GM12878 (cell line): ENCODE results near the gene DNAJB2. TPM values are rescaled to one million over a fixed set of nuclear protein-coding genes. Genes with fewer than 3 reads are reported as not detected.

Experiments used
- ATAC-seq: fragments of 200-7000 bp; cut with Tn5 transposase; 3 replicates; pipeline ENCODE4 v1.9.1; 2020; ENCODE audit warnings: mild to moderate bottlenecking, moderate library complexity
- BruUV-seq: library from RNA; stranded (reverse); fragments of 400-500 nt; replicated peaks from 2 replicates; lab custom pipeline; 2021; lab: Mats Ljungman, UMichigan
- CTCF ChIA-PET: fragments of 300-600 bp; sonication (Branson Sonifier 250); formaldehyde crosslinking; extraction: SDS; loops from one replicate; lab custom pipeline; 2021; ENCODE audit warnings: inconsistent platforms; lab: Yijun Ruan, JAX
- POLR2A ChIA-PET: fragments of 350-600 bp; formaldehyde crosslinking; extraction: SDS; loops from one replicate; lab custom pipeline; 2021; ENCODE audit warnings: inconsistent platforms; lab: Charles Lee
- RAD21 ChIA-PET: fragments of 300-600 bp; sonication (Branson Sonifier 250); formaldehyde crosslinking; loops from one replicate; lab custom pipeline; 2023; ENCODE audit warnings: antibody characterized with exemption; ENCODE audit not compliant: unreplicated experiment; lab: Charles Lee
- SMC1A ChIA-PET: fragments of 300-600 bp; sonication (Branson Sonifier 250); formaldehyde crosslinking; loops from one replicate; lab custom pipeline; 2023; ENCODE audit not compliant: unreplicated experiment, uncharacterized antibody; lab: Charles Lee
- DNase-seq: peaks from one replicate; pipeline ENCODE4 v3.0.0-alpha.2; 2011; ENCODE audit warnings: low read depth, low spot score
- FAIRE-seq: peaks from 3 replicates; lab custom pipeline; 2011; peaks lifted over from hg19 to GRCh38; lab: Jason Lieb, UNC
- H2AFZ ChIP-seq: 2 replicates; pipeline ENCODE4 v1.6.0; 2011; ENCODE audit warnings: low read depth, low read length, control low read depth; ENCODE audit not compliant: control insufficient read depth
- H3K27ac ChIP-seq: 2 replicates; pipeline ENCODE4 v1.5.1; 2011; ENCODE audit warnings: control low read depth; ENCODE audit not compliant: control insufficient read depth, insufficient read depth
- H3K27me3 ChIP-seq, 2 experiments: replicated peaks in 1 of 2; 2 replicates each; pipeline versions ENCODE4 v1.6.0 to v1.6.1; 2011; ENCODE audit warnings: low read length in 1 of 2; ENCODE audit not compliant: control insufficient read depth in 2 of 2, insufficient read depth in 2 of 2
- H3K36me3 ChIP-seq, 2 experiments: 2 replicates each; pipeline ENCODE4 v1.5.1; 2011; ENCODE audit warnings: low read length in 1 of 2; ENCODE audit not compliant: control insufficient read depth in 2 of 2, insufficient read depth in 2 of 2
- H3K4me1 ChIP-seq: 2 replicates; pipeline ENCODE4 v1.6.1; 2011; ENCODE audit warnings: mild to moderate bottlenecking, low read length, moderate library complexity, mixed read lengths; ENCODE audit not compliant: control insufficient read depth, insufficient read depth
- H3K4me2 ChIP-seq: 2 replicates; pipeline ENCODE4 v1.6.0; 2011; ENCODE audit warnings: control low read depth; ENCODE audit not compliant: control insufficient read depth, insufficient read depth
- H3K4me3 ChIP-seq: fragments of 200-600 bp; sonication (generic); 2 replicates; pipeline ENCODE4 v1.5.1; 2016
- H3K79me2 ChIP-seq: 2 replicates; pipeline ENCODE4 v1.6.0; 2011; ENCODE audit warnings: low read length; ENCODE audit not compliant: control insufficient read depth, insufficient read depth
- H3K9ac ChIP-seq: 2 replicates; pipeline ENCODE4 v1.8.0; 2011; ENCODE audit warnings: low read length, control low read depth, mixed read lengths; ENCODE audit not compliant: control insufficient read depth, insufficient read depth
- H3K9me3 ChIP-seq: replicated peaks from 3 replicates; pipeline ENCODE4 v1.5.1; 2011; ENCODE audit warnings: mild to moderate bottlenecking, low read length; ENCODE audit not compliant: control insufficient read depth, insufficient read depth
- H4K20me1 ChIP-seq: 2 replicates; pipeline ENCODE4 v1.6.0; 2011; ENCODE audit not compliant: control insufficient read depth, insufficient read depth
- BCL11A ChIP-seq: IDR thresholded peaks from 2 replicates; pipeline ENCODE4 v1.6.1; 2011; ENCODE audit warnings: low read depth, low read length
- CHD2 ChIP-seq: IDR thresholded peaks from 2 replicates; pipeline ENCODE4 v1.6.1; 2011; ENCODE audit warnings: low read depth, low read length, improper control_type of control experiment, borderline replicate concordance
- CREB1 ChIP-seq: IDR thresholded peaks from 2 replicates; pipeline ENCODE4 v1.6.1; 2012; ENCODE audit warnings: low read depth, mild to moderate bottlenecking, inconsistent platforms
- E2F8 ChIP-seq: fragments of 450-650 bp; IDR thresholded peaks from 2 replicates; pipeline ENCODE4 v1.6.1; 2018; ENCODE audit warnings: mild to moderate bottlenecking, low read depth, moderate library complexity; ENCODE audit not compliant: partially characterized antibody
- ELK1 ChIP-seq: IDR thresholded peaks from 2 replicates; pipeline ENCODE4 v1.6.1; 2012; ENCODE audit warnings: low read depth, low read length, improper control_type of control experiment
- FOXM1 ChIP-seq: IDR thresholded peaks from 2 replicates; pipeline ENCODE4 v1.6.1; 2012; ENCODE audit warnings: low read depth, mild to moderate bottlenecking, inconsistent platforms, low read length, moderate library complexity
- NBN ChIP-seq: fragments of 450-650 bp; IDR thresholded peaks from 2 replicates; pipeline ENCODE4 v1.6.1; 2016
- NFYB ChIP-seq: IDR thresholded peaks from 2 replicates; pipeline ENCODE4 v1.6.1; 2011; ENCODE audit warnings: low read depth, mild to moderate bottlenecking, low read length, improper control_type of control experiment, moderate library complexity; ENCODE audit not compliant: insufficient read depth
- RB1 ChIP-seq: fragments of 450-650 bp; formaldehyde crosslinking; IDR thresholded peaks from 2 replicates; pipeline ENCODE4 v1.6.1; 2017; ENCODE audit warnings: mild to moderate bottlenecking, borderline replicate concordance
- RCOR1 ChIP-seq: conservative IDR thresholded peaks from 2 replicates; pipeline ENCODE4 v1.6.1; 2012; ENCODE audit warnings: low read depth, low read length, improper control_type of control experiment
- SKIL ChIP-seq: fragments of 450-650 bp; IDR thresholded peaks from 2 replicates; pipeline ENCODE4 v1.6.1; 2017; ENCODE audit warnings: mild to moderate bottlenecking, low read depth, inconsistent platforms; ENCODE audit not compliant: poor library complexity, severe bottlenecking
- TCF7 ChIP-seq: IDR thresholded peaks from 2 replicates; pipeline ENCODE4 v1.6.1; 2014; ENCODE audit warnings: antibody characterized with exemption, borderline replicate concordance
- USF2 ChIP-seq: IDR thresholded peaks from 2 replicates; pipeline ENCODE4 v1.6.1; 2011; ENCODE audit warnings: low read depth, low read length, improper control_type of control experiment, borderline replicate concordance
- ZNF207 ChIP-seq: fragments of 450-650 bp; IDR thresholded peaks from 2 replicates; pipeline ENCODE4 v1.6.1; 2014; ENCODE audit warnings: antibody characterized with exemption, mild to moderate bottlenecking, borderline replicate concordance
- ZNF384 ChIP-seq: IDR thresholded peaks from 2 replicates; pipeline ENCODE4 v1.6.1; 2012; ENCODE audit warnings: low read depth, mild to moderate bottlenecking, low read length, improper control_type of control experiment, borderline replicate concordance
- ZZZ3 ChIP-seq: IDR thresholded peaks from 2 replicates; pipeline ENCODE4 v1.6.1; 2011; ENCODE audit warnings: low read depth; ENCODE audit not compliant: control insufficient read depth, insufficient read length
- WGBS: methylation state at CpG from one replicate; pipeline ENCODE4 v1.1.6; 2016; ENCODE audit warnings: low lambda C conversion rate; ENCODE audit not compliant: insufficient replicate concordance, insufficient coverage; ENCODE audit errors: missing lambda C conversion rate; 5-methylcytosine and 5-hydroxymethylcytosine counted together
- in situ Hi-C: fragments of 300-500 bp; cut with MboI; formaldehyde crosslinking; loops from 9 replicates; pipeline ENCODE4 v1.14.3; 2018; ENCODE audit warnings: mixed read lengths
- intact Hi-C: fragments of 100-400 bp; cut with micrococcal nuclease; formaldehyde crosslinking; loops from one replicate; pipeline ENCODE4 v1.14.2; 2022; ENCODE audit not compliant: unreplicated experiment
- polyA plus RNA-seq, 11 experiments: library from polyadenylated mRNA; depleted of rRNA in 4 of 11; unstranded in 6 of 11; stranded (reverse) in 5 of 11; fragments of >200 nt; fragmentation: Nextera tagmentation in 4 of 11; fragmentation: Illumina TruSeq in 1 of 11; extraction: Ambion mirVana in 4 of 11; extraction: Trizol in 1 of 11; gene quantifications; 1 replicate in 1 of 11; 2 replicates in 10 of 11; pipeline versions ENCODE4 v1.2.1 to v1.2.3, GENCODE V29; 2011 to 2016; ENCODE audit warnings: inconsistent platforms in 2 of 11, missing spikeins in 2 of 11, low read depth in 1 of 11
- total RNA-seq, 4 experiments: library from RNA; depleted of rRNA in 3 of 4; stranded (reverse); fragments of >200 nt in 3 of 4; fragmentation: Illumina TruSeq in 1 of 4; extraction: Trizol in 1 of 4; gene quantifications; 2 replicates each; pipeline versions ENCODE4 v1.2.1 to v1.2.3, GENCODE V29; 2013 to 2021

DNAJB2 gene
- total and polyA plus RNA-seq, 10 of the 15 experiments (the other 5 are each of a cell fraction or from before 2014, with no cell fraction given), result 0.26 to 36.5 (median 12.5) TPM

- TF ChIP-seq BCL11A (no peak), TCF7 (no peak)
Measured at GRCh38 chr2:219272356-219272755, 6.8 kb upstream of the DNAJB2 start (continued).

GRCh38 chr2:219272995-219273394 is 6.2 kb upstream of the DNAJB2 start:
- Histone ChIP-seq H3K79me2 (no peaks in the 10 kb centered on the region), H3K4me2 (no peak overlapping the region), H3K4me1 (peaks cover 6% of the 10 kb centered on the region), H3K9ac (no peak overlapping the region), H3K9me3 (no peaks in the 10 kb centered on the region), H3K4me3 (no peak overlapping the region), H3K27me3 (no peaks in the 10 kb centered on the region), H2AFZ (no peak overlapping the region), H3K36me3 (no peaks in the 10 kb centered on the region), H4K20me1 (no peaks in the 10 kb centered on the region), H3K27ac (no peak overlapping the region)
- intact Hi-C loops (no loop called here), in situ Hi-C loops (no loop called here)
- ATAC-seq, result no peak
- SMC1A ChIA-PET, result interaction anchor here (8.3 kb wide), 1 partner anchor 21 kb away, joined by 98 read pairs; the partner anchor contains the start of genes TUBA4A and TUBA4B
- POLR2A ChIA-PET, result interaction anchor here (0.6 to 2.1 kb wide), 2 partner anchors 18 to 19 kb away, joined by 7 to 9 read pairs; partner anchors contain the start of gene TUBA4A
- RAD21 ChIA-PET, result no interaction called here
- no TSS peak for BruUV-seq
- 46% methylated on average over 2 of the region's 2 CpGs for WGBS
- no peak for TF ChIP-seq ELK1
- TF ChIP-seq ZNF207, result no peak
- no peak for TF ChIP-seq USF2
- TF ChIP-seq NBN, result no peak
- TF ChIP-seq RB1, result no peak
- TF ChIP-seq SKIL, result no peak
- no peak for TF ChIP-seq CHD2
- TF ChIP-seq ZNF384, result no peak
- no peak for TF ChIP-seq NFYB
- TF ChIP-seq FOXM1, result no peak
- TF ChIP-seq CREB1, result no peak
- no peak for TF ChIP-seq E2F8
- TF ChIP-seq RCOR1, result no peak
- no peak for TF ChIP-seq TCF7
- no peak for TF ChIP-seq ZZZ3
- no peak for FAIRE-seq
- DNase-seq, result no peak
- CTCF ChIA-PET, result interaction anchor here (1.0 to 13.5 kb wide), 2 partner anchors 18 to 20 kb away, joined by 4 to 257 read pairs; no protein-coding TSS in a partner anchor
